AG04450 (cell line): ENCODE data around the gene OR2F1. TPM values are rescaled to one million over a fixed set of nuclear protein-coding genes. Genes with fewer than 3 reads are reported as not detected.
"Not testable (repeated sequence)": the region's sequence is repeated elsewhere in the genome, so short reads cannot be mapped to it uniquely, and the experiment has no call there.

Experiments
- CTCF ChIA-PET: fragments of 300-600, 350-600 bp; formaldehyde crosslinking; extraction: SDS; loops from one replicate; lab custom pipeline; 2022; ENCODE audit warnings: antibody characterized with exemption, inconsistent platforms; lab: Charles Lee
- POLR2A ChIA-PET: fragments of 350-600 bp; formaldehyde crosslinking; extraction: SDS; loops from one replicate; lab custom pipeline; 2021; ENCODE audit warnings: antibody characterized with exemption, inconsistent platforms; lab: Yijun Ruan, JAX
- DNase-seq: peaks from one replicate; pipeline ENCODE4 v3.0.0-alpha.2; 2011; ENCODE audit warnings: low read depth, low spot score
- H3K27ac ChIP-seq: one replicate; pipeline ENCODE4 v1.5.1; 2012; ENCODE audit warnings: low read depth, low read length, control low read depth
- H3K27me3 ChIP-seq: one replicate; pipeline ENCODE4 v1.6.0; 2012; ENCODE audit warnings: low read length; ENCODE audit not compliant: control insufficient read depth, insufficient read depth
- H3K4me3 ChIP-seq: 2 replicates; pipeline ENCODE4 v1.5.1; 2011; ENCODE audit warnings: mild to moderate bottlenecking, low read depth, low read length, control low read depth
- H3K9me3 ChIP-seq: 2 replicates; pipeline ENCODE4 v1.5.1; 2012; ENCODE audit warnings: low read length; ENCODE audit not compliant: control insufficient read depth, insufficient read depth
- CTCF ChIP-seq: IDR thresholded peaks from 2 replicates; pipeline ENCODE4 v1.5.1; 2011; ENCODE audit warnings: low read depth, low read length, control low read depth, inconsistent platforms
- polyA plus RNA-seq: library from polyadenylated mRNA; depleted of rRNA; stranded (reverse); fragments of >200 nt; gene quantifications from 2 replicates; pipeline ENCODE4 v1.2.3, GENCODE V29; 2011

Gene OR2F1
- polyA plus RNA-seq, 1 experiment, result not detected

GRCh38 chr7:144001543-144001942 lies 46.9 kb downstream of the OR2F1 start:
- DNase-seq, result no peak

DNA sequence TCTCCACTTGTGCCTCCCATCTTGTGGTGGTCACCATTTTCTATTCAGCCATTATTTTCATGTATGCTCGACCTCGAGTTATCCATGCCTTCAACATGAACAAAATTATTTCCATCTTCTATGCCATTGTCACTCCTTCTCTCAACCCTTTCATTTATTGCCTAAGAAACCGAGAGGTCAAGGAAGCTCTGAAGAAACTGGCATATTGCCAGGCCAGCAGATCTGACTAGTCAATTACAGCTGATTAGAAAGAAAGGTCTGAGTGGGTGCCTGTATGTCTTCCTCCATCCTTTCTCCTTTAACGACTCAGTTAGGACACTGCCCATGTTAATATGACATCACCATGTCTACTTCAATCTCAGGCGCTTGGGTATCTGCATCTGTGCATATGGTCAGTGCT lies 50.1 kb downstream of the OR2F1 start:
- Histone ChIP-seq H3K27me3 (peaks cover 2% of the 10 kb centered on the region), H3K27ac (no peak overlapping the region), H3K4me3 (no peak overlapping the region), H3K9me3 (peaks cover 5% of the 10 kb centered on the region; the same call in 1 of the 2 replicates)
- DNase-seq, result no peak
- POLR2A ChIA-PET, result no interaction called here
- CTCF ChIA-PET, result no interaction called here
- no peak for TF ChIP-seq CTCF

More at GRCh38 chr7:144001543-144001942, 46.9 kb downstream of the OR2F1 start:
- no peaks in the 10 kb centered on the region for H3K9me3 ChIP-seq
- H3K4me3 ChIP-seq, result no peak overlapping the region
- ChIA-PET CTCF (interaction anchor here (1.3 kb wide), 1 partner anchor 265 kb away, joined by 3 read pairs; no protein-coding TSS in a partner anchor), POLR2A (no interaction called here)
- no peaks in the 10 kb centered on the region for H3K27me3 ChIP-seq
- TF ChIP-seq CTCF, result no peak
- H3K27ac ChIP-seq, result no peak overlapping the region

GRCh38 chr7:144006029-144006691 lies 51.5 kb downstream of the OR2F1 start:
- peaks cover 6% of the 10 kb centered on the region; the same call in 1 of the 2 replicates for H3K9me3 ChIP-seq
- ChIA-PET POLR2A (no interaction called here), CTCF (no interaction called here)
- no peak overlapping the region for H3K27ac ChIP-seq
- H3K4me3 ChIP-seq, result no peak overlapping the region
- no peak for DNase-seq
- no peak for TF ChIP-seq CTCF
- peaks cover 2% of the 10 kb centered on the region for H3K27me3 ChIP-seq

DNA sequence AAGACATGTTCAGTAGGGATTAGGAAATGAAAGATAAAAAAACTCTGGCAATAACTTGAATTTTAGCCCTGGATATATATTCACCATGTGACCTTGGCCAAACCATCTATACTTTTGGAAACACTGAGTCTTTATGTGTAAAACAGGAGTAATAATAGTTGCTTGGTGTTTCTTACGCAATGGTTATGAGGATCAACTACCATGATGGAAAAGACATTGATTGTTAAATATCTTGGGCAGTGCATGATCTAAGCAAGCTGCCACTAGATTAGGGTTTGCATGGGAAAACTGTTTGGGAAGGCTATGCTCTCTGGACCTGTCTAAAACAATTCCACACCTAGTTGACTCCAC lies 52.0 kb downstream of the OR2F1 start:
- H3K9me3 ChIP-seq, result peaks cover 6% of the 10 kb centered on the region; the same call in 1 of the 2 replicates
- no peak for DNase-seq
- ChIA-PET POLR2A (no interaction called here), CTCF (interaction anchor here (1.1 kb wide), 1 partner anchor 121 kb away, joined by 3 read pairs; no protein-coding TSS in a partner anchor)
- H3K27ac ChIP-seq, result no peak overlapping the region
- no peak for TF ChIP-seq CTCF
- no peak overlapping the region for H3K4me3 ChIP-seq
- peaks cover 2% of the 10 kb centered on the region for H3K27me3 ChIP-seq

DNA sequence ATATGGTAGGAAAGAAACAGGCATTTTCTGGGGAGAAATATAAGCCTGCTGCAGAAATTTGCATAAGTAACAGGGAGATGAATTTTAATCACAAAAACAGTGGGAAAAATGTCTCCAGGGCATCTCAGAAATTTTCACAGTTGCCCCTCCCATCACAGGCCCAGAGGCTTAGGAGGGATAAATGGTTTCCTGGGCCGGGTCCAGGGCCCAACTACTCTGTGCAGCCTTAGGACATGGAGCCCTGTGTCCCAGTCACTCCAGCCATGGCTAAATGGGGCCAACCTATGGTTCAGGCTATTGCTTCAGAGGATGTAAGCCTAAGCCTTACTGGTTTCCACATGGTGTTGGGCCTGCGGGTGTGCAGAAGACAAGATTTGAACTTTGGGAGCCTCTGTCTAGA lies 54.7 kb downstream of the OR2F1 start:
- no peak for TF ChIP-seq CTCF
- ChIA-PET CTCF (no interaction called here), POLR2A (no interaction called here)
- no peak for DNase-seq
- Histone ChIP-seq H3K9me3 (peaks cover 6% of the 10 kb centered on the region; the same call in 1 of the 2 replicates), H3K27ac (no peak overlapping the region), H3K27me3 (peaks cover 2% of the 10 kb centered on the region), H3K4me3 (no peak overlapping the region)

- H3K4me3 ChIP-seq, H3K9me3 ChIP-seq, POLR2A ChIA-PET, DNase-seq, H3K27me3 ChIP-seq, H3K27ac ChIP-seq: not testable (repeated sequence)
- CTCF ChIA-PET, result interaction anchor here (0.7 kb wide), 1 partner anchor 109 kb away, joined by 3 read pairs; no protein-coding TSS in a partner anchor
Observed at GRCh38 chr7:144010061-144010460, 55.4 kb downstream of the OR2F1 start.

DNA sequence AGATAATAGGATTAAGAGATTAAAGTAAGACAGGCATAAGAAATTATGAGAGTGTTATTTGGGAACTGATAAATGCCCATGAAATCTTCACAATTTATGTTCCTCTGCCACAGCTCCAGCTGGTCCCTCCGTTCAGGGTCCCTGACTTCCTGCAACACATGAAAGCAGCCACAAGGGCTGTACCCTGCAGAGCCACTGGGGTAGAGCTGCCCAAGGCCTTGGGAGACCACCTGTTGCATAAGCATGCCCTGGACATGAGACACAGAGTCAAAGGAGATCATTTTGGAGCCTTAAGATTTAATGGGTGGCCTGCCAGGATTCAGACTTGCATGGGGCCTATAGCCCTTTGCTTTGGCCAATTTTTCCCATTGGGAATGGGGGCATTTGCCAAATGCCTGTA lies 56.2 kb downstream of the OR2F1 start:
- H3K4me3 ChIP-seq, H3K27me3 ChIP-seq, H3K27ac ChIP-seq, POLR2A ChIA-PET, H3K9me3 ChIP-seq, DNase-seq: not testable (repeated sequence)
- CTCF ChIA-PET, result interaction anchor here (0.7 to 2.2 kb wide), 3 partner anchors 110 to 274 kb away, joined by 3 to 22 read pairs (median 17); no protein-coding TSS in a partner anchor
